ENCODE measurements around the gene RICTOR.

RICTOR gene

DNA sequence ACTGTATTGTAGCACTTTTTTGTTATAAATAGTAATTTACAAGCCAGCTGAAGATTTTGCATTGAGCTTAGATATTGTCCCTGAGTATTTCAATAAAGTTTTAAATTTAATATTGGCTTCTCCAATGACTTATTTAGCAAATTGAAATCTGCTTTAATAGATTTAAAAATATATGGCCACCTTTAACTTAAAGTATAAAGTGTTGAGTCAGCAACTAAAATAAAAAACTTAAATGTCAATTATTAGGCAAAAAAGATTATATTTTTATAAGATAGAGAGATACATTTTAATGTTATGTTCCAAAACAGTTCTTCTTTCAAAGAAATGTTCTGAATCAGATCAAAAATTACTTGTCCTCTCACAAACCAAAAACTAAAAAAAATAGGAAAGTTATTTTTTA is 167.7 kb downstream of the RICTOR start:
- POLR2A ChIA-PET: no interaction called here
- DNase-seq (ENCODE audit: extremely low spot score): no peak
- no peak for TF ChIP-seq ARNT (IDR thresholded peaks at IDR 0.05)
- no peak for TF ChIP-seq TARDBP (IDR thresholded peaks at IDR 0.05)
- no peak for TF ChIP-seq FOXK2 (IDR thresholded peaks at IDR 0.05)
- TF ChIP-seq LEF1 (IDR thresholded peaks at IDR 0.05; ENCODE audit: borderline replicate concordance): no peak
- no peak for TF ChIP-seq ZNF384 (IDR thresholded peaks at IDR 0.05)
- TF ChIP-seq SUZ12 (IDR thresholded peaks at IDR 0.05): no peak
- TF ChIP-seq NFRKB (IDR thresholded peaks at IDR 0.05): no peak
- TF ChIP-seq HDGF (IDR thresholded peaks at IDR 0.05; ENCODE audit: borderline replicate concordance): no peak
- TF ChIP-seq FOXA1 (IDR thresholded peaks at IDR 0.05): no peak
- TF ChIP-seq, protein P1, sequence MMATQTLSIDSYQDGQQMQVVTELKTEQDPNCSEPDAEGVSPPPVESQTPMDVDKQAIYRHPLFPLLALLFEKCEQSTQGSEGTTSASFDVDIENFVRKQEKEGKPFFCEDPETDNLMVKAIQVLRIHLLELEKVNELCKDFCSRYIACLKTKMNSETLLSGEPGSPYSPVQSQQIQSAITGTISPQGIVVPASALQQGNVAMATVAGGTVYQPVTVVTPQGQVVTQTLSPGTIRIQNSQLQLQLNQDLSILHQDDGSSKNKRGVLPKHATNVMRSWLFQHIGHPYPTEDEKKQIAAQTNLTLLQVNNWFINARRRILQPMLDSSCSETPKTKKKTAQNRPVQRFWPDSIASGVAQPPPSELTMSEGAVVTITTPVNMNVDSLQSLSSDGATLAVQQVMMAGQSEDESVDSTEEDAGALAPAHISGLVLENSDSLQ (IDR thresholded peaks at IDR 0.05): no peak
- no peak for TF ChIP-seq ELF4 (IDR thresholded peaks at IDR 0.05)
- no peak for TF ChIP-seq BHLHE40 (IDR thresholded peaks at IDR 0.05; ENCODE audit: borderline replicate concordance)
- no peak for TF ChIP-seq FOXM1 (IDR thresholded peaks at IDR 0.05; ENCODE audit: borderline replicate concordance)
- TF ChIP-seq L3MBTL2 (conservative IDR thresholded peaks at IDR 0.05): no peak
- TF ChIP-seq CTBP1 (IDR thresholded peaks at IDR 0.05; ENCODE audit: borderline replicate concordance): no peak
- TF ChIP-seq SP1 (IDR thresholded peaks at IDR 0.05): no peak
- CTCF ChIA-PET: no interaction called here

DNA sequence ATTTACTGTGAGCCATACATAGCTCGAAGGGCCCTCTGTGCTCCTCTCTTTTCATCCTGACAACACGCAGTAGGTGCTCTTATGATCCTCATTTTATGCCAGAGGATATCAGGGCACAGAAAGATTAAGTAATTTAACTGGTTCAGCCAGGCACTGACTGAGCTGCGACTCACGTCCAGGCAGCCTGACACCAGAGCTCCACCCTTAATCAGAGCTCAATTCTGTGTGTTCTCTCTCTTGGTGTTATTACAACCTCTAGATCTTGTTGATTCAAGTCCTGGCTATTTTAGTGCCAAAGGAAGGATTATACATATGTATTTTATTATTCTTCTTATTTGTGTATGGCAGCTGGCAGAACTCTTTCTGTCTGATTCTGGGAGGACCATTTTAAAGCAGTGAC is 168.7 kb downstream of the RICTOR start:
- DNase-seq (ENCODE audit: extremely low spot score): no peak
- ChIA-PET POLR2A (no interaction called here), CTCF (interaction anchor here (0.6 kb wide), 1 partner anchor 555 kb away, joined by 3 read pairs; no protein-coding TSS in a partner anchor)
- TF ChIP-seq LEF1 (IDR thresholded peaks at IDR 0.05; ENCODE audit: borderline replicate concordance) (no peak), TARDBP (IDR thresholded peaks at IDR 0.05) (no peak), NFRKB (IDR thresholded peaks at IDR 0.05) (no peak)
- TF ChIP-seq, protein P1 (IDR thresholded peaks at IDR 0.05): no peak

DNA sequence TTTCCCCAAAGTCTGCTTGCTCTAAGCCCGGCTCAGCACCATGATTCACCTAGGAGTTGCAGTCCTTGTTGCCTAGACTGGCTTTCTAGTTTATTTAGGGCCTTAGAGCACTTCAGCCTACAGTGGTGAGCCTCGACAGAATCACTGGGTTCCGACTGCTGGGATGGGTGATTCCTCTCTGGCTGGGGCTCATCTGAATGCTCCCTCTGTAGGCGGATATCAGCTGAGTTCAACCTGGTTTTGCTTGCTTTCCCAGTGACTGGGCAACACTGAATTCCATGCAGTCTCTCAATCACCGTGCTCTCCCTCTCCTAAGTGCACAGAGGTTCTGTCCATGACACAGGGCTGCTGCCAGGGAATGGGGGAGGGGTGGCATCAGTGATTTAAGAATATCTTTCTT is 174.3 kb downstream of the RICTOR start:
- TF ChIP-seq L3MBTL2 (conservative IDR thresholded peaks at IDR 0.05): no peak
- no peak for TF ChIP-seq ARNT (IDR thresholded peaks at IDR 0.05)
- TF ChIP-seq HDGF (IDR thresholded peaks at IDR 0.05; ENCODE audit: borderline replicate concordance): no peak
- no peak for TF ChIP-seq ELF4 (IDR thresholded peaks at IDR 0.05)
- TF ChIP-seq TARDBP (IDR thresholded peaks at IDR 0.05): no peak
- TF ChIP-seq FOXK2 (IDR thresholded peaks at IDR 0.05): no peak
- TF ChIP-seq SUZ12 (IDR thresholded peaks at IDR 0.05): no peak
- no peak for DNase-seq (ENCODE audit: extremely low spot score)
- ChIA-PET POLR2A (no interaction called here), CTCF (no interaction called here)

DNA sequence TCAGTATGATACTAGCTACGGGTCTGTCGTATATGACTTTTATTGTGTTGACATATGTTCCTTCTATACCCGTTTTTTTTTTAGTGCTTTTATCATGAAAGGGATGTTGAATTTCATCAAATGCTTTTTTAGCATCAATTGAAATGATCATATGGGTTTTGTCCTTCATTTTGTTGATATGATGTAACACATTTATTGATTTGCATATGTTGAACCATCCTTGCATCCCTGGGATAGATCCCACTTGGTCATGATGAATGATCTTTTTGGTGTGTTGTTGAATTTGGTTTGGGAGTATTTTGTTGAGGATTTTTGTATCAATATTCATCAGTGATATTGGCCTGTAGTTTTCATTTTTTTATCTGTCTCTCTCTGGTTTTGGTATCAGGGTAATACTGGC is 177.4 kb downstream of the RICTOR start:
- CTCF ChIA-PET: no interaction called here
- DNase-seq (ENCODE audit: extremely low spot score): no peak
- POLR2A ChIA-PET: no interaction called here
- TF ChIP-seq NFRKB (IDR thresholded peaks at IDR 0.05) (no peak), FOXA1 (IDR thresholded peaks at IDR 0.05) (no peak), LEF1 (IDR thresholded peaks at IDR 0.05; ENCODE audit: borderline replicate concordance) (no peak), FOXM1 (IDR thresholded peaks at IDR 0.05; ENCODE audit: borderline replicate concordance) (no peak), ZNF384 (IDR thresholded peaks at IDR 0.05) (no peak), SUZ12 (IDR thresholded peaks at IDR 0.05) (no peak), ELF4 (IDR thresholded peaks at IDR 0.05) (no peak), L3MBTL2 (conservative IDR thresholded peaks at IDR 0.05) (no peak), HDGF (IDR thresholded peaks at IDR 0.05; ENCODE audit: borderline replicate concordance) (no peak), FOXK2 (IDR thresholded peaks at IDR 0.05) (no peak), BHLHE40 (IDR thresholded peaks at IDR 0.05; ENCODE audit: borderline replicate concordance) (no peak), ARNT (IDR thresholded peaks at IDR 0.05) (no peak)

DNA sequence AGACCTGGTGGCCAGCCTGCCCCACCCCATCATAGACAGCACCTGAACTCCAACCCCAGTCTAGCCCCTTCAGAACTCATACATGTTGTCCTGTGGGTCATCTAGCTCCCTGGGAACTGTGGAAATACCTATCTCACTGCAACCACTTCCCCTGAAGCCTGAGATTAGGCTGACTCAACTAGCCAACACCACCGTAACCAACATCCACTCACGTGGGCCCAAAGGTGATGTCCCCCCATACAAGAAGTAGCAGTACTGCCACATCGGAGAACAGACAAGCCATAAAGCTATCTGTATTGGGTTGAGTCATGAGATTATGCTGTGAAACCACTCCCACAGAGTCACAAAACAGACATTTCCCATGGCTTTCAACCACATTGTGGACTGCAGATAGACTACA is 181.8 kb downstream of the RICTOR start:
- no peak for DNase-seq (ENCODE audit: extremely low spot score)
- TF ChIP-seq NFRKB (IDR thresholded peaks at IDR 0.05) (no peak), LEF1 (IDR thresholded peaks at IDR 0.05; ENCODE audit: borderline replicate concordance) (no peak), BHLHE40 (IDR thresholded peaks at IDR 0.05; ENCODE audit: borderline replicate concordance) (no peak), FOXK2 (IDR thresholded peaks at IDR 0.05) (no peak), TARDBP (IDR thresholded peaks at IDR 0.05) (no peak), FOXA1 (IDR thresholded peaks at IDR 0.05) (no peak), SUZ12 (IDR thresholded peaks at IDR 0.05) (no peak), ARNT (IDR thresholded peaks at IDR 0.05) (no peak), ZNF384 (IDR thresholded peaks at IDR 0.05) (no peak), FOXM1 (IDR thresholded peaks at IDR 0.05; ENCODE audit: borderline replicate concordance) (no peak), SP1 (IDR thresholded peaks at IDR 0.05) (no peak), ELF4 (IDR thresholded peaks at IDR 0.05) (no peak), HDGF (IDR thresholded peaks at IDR 0.05; ENCODE audit: borderline replicate concordance) (no peak), L3MBTL2 (conservative IDR thresholded peaks at IDR 0.05) (no peak)
- TF ChIP-seq, protein P1 (IDR thresholded peaks at IDR 0.05): no peak
- CTCF ChIA-PET: no interaction called here
- POLR2A ChIA-PET: no interaction called here

DNA sequence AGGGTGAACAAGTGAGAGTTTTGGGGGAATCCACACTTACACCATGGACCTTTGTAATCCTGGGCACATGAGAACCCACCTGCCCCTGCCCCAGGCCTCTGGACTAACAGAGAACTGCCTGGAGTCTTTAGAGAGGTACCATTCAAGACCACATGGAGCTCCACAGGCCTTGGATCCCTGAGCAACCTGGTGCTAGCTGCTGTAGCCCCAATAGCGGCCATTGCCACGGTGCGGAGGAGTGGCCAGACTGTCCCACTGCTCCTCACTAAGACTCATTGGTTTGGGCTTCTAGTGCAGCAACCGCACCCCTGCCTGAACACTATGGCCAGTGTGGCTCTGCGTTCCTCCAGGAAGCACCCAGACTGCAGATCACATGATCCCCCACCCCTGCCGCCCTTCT is 182.6 kb downstream of the RICTOR start:
- ChIA-PET CTCF (no interaction called here), POLR2A (no interaction called here)
- no peak for DNase-seq (ENCODE audit: extremely low spot score)
- TF ChIP-seq, protein P1 (IDR thresholded peaks at IDR 0.05): no peak
- no peak for TF ChIP-seq L3MBTL2 (conservative IDR thresholded peaks at IDR 0.05)
- TF ChIP-seq FOXM1 (IDR thresholded peaks at IDR 0.05; ENCODE audit: borderline replicate concordance): no peak
- no peak for TF ChIP-seq ARNT (IDR thresholded peaks at IDR 0.05)
- TF ChIP-seq ZNF384 (IDR thresholded peaks at IDR 0.05): no peak
- TF ChIP-seq NFRKB (IDR thresholded peaks at IDR 0.05): no peak
- TF ChIP-seq TARDBP (IDR thresholded peaks at IDR 0.05): no peak
- TF ChIP-seq CTBP1 (IDR thresholded peaks at IDR 0.05; ENCODE audit: borderline replicate concordance): no peak
- TF ChIP-seq HDGF (IDR thresholded peaks at IDR 0.05; ENCODE audit: borderline replicate concordance): no peak
- no peak for TF ChIP-seq FOXK2 (IDR thresholded peaks at IDR 0.05)
- no peak for TF ChIP-seq SUZ12 (IDR thresholded peaks at IDR 0.05)
- no peak for TF ChIP-seq BHLHE40 (IDR thresholded peaks at IDR 0.05; ENCODE audit: borderline replicate concordance)

All from HEK293T (cell line).